HG02759 (cell line): Measurements from ENCODE around the gene GRID2.

ENCODE experiments used
- ATAC-seq: cut with Tn5 transposase; IDR thresholded peaks from one replicate; pipeline ENCODE4 v1.9.1; 2021; ENCODE audit warnings: mild to moderate bottlenecking, moderate library complexity; ENCODE audit not compliant: unreplicated experiment

The GRID2 gene

GRCh38 chr4:93373893-93374860 is 1070.4 kb downstream of the GRID2 start:
- ATAC-seq, result no peak

GRCh38 chr4:93384241-93384640 is 1080.5 kb downstream of the GRID2 start:
- no peak for ATAC-seq

- ATAC-seq, result no peak
These were observed 1081.1 kb downstream of the GRID2 start for GRCh38 chr4:93384887-93385286.

GRCh38 chr4:93394545-93395081 is 1090.8 kb downstream of the GRID2 start:
- ATAC-seq, result no peak

- ATAC-seq, result no peak
These were observed 1092.5 kb downstream of the GRID2 start for GRCh38 chr4:93396272-93396671.

GRCh38 chr4:93403571-93403970 is 1099.8 kb downstream of the GRID2 start:
- ATAC-seq, result no peak

GRCh38 chr4:93407493-93408275 is 1103.9 kb downstream of the GRID2 start:
- ATAC-seq, result no peak

GRCh38 chr4:93409035-93409434 is 1105.3 kb downstream of the GRID2 start:
- ATAC-seq, result no peak

- ATAC-seq, result no peak
These were observed 1110.3 kb downstream of the GRID2 start for GRCh38 chr4:93414041-93414550.

GRCh38 chr4:93416344-93417128 is 1112.8 kb downstream of the GRID2 start:
- ATAC-seq, result no peak

GRCh38 chr4:93431371-93431770 is 1127.6 kb downstream of the GRID2 start:
- no peak for ATAC-seq

GRCh38 chr4:93433840-93434239 is 1130.1 kb downstream of the GRID2 start:
- ATAC-seq, result no peak

GRCh38 chr4:93436000-93436626 is 1132.3 kb downstream of the GRID2 start:
- ATAC-seq, result no peak

GRCh38 chr4:93437991-93438390 is 1134.2 kb downstream of the GRID2 start:
- no peak for ATAC-seq

GRCh38 chr4:93444860-93445259 is 1141.1 kb downstream of the GRID2 start:
- ATAC-seq, result no peak

GRCh38 chr4:93446038-93446437 is 1142.3 kb downstream of the GRID2 start:
- no peak for ATAC-seq

- no peak for ATAC-seq
These were observed 1145.0 kb downstream of the GRID2 start for GRCh38 chr4:93448691-93449293.

- ATAC-seq, result no peak
These were observed 1148.2 kb downstream of the GRID2 start for GRCh38 chr4:93451954-93452353.

- ATAC-seq, result no peak
These were observed 1157.8 kb downstream of the GRID2 start for GRCh38 chr4:93461541-93461940.

GRCh38 chr4:93466446-93466845 is 1162.7 kb downstream of the GRID2 start:
- ATAC-seq, result no peak
